H9 (cell line): ENCODE measurements around the gene DAND5. TPM values are rescaled to one million over a fixed set of nuclear protein-coding genes. Genes with fewer than 3 reads are reported as not detected.

ENCODE experiments used
- DNase-seq: peaks from one replicate; pipeline ENCODE4 v3.0.0-alpha.2; 2017
- H2AFZ ChIP-seq: one replicate; pipeline ENCODE4 v1.6.1; 2013; ENCODE audit warnings: mild to moderate bottlenecking, low read length, control low read depth, moderate library complexity
- H2AK5ac ChIP-seq: 2 replicates; pipeline ENCODE4 v1.6.1; 2013; ENCODE audit warnings: low read length, control low read depth, mixed read lengths; ENCODE audit not compliant: insufficient read length
- H2BK120ac ChIP-seq: one replicate; pipeline ENCODE4 v1.6.1; 2013; ENCODE audit warnings: low read depth, mild to moderate bottlenecking, low read length, control low read depth, inconsistent platforms; ENCODE audit not compliant: poor library complexity, severe bottlenecking
- H2BK12ac ChIP-seq: 2 replicates; pipeline ENCODE4 v1.6.1; 2013; ENCODE audit warnings: low read length, control low read depth, mixed read lengths, low read depth; ENCODE audit not compliant: insufficient read length
- H2BK15ac ChIP-seq: 2 replicates; pipeline ENCODE4 v1.6.1; 2013; ENCODE audit warnings: low read depth, low read length, control low read depth
- H2BK20ac ChIP-seq: one replicate; pipeline ENCODE4 v1.6.1; 2013; ENCODE audit warnings: low read depth, mild to moderate bottlenecking, low read length, control low read depth, inconsistent platforms; ENCODE audit not compliant: poor library complexity, severe bottlenecking
- H2BK5ac ChIP-seq: 2 replicates; pipeline ENCODE4 v1.6.1; 2013; ENCODE audit warnings: low read length, control low read depth, mixed read lengths; ENCODE audit not compliant: insufficient read length
- H3K14ac ChIP-seq: 2 replicates; pipeline ENCODE4 v1.6.1; 2013; ENCODE audit warnings: low read length, control low read depth; ENCODE audit not compliant: insufficient read depth
- H3K18ac ChIP-seq: 2 replicates; pipeline ENCODE4 v1.6.1; 2013; ENCODE audit warnings: low read depth, mild to moderate bottlenecking, mixed read lengths, low read length, control low read depth; ENCODE audit not compliant: insufficient read length
- H3K23ac ChIP-seq: 2 replicates; pipeline ENCODE4 v1.6.1; 2013; ENCODE audit warnings: low read length, control low read depth, mixed read lengths, low read depth; ENCODE audit not compliant: insufficient read length
- H3K23me2 ChIP-seq: 2 replicates; pipeline ENCODE4 v1.6.1; 2013; ENCODE audit warnings: low read depth, mild to moderate bottlenecking, mixed read lengths, low read length, control low read depth; ENCODE audit not compliant: insufficient read length, poor library complexity, severe bottlenecking
- H3K27ac ChIP-seq: 2 replicates; pipeline ENCODE4 v1.5.1; 2013; ENCODE audit warnings: low read length, control low read depth, mixed read lengths, low read depth; ENCODE audit not compliant: insufficient read length
- H3K27me3 ChIP-seq: 2 replicates; pipeline ENCODE4 v1.6.1; 2013; ENCODE audit warnings: low read length, control low read depth, inconsistent platforms; ENCODE audit not compliant: insufficient read depth
- H3K4ac ChIP-seq: 2 replicates; pipeline ENCODE4 v1.6.1; 2013; ENCODE audit warnings: low read depth, mild to moderate bottlenecking, control low read depth, inconsistent platforms, low read length, moderate library complexity
- H3K4me1 ChIP-seq: 2 replicates; pipeline ENCODE4 v1.6.1; 2013; ENCODE audit warnings: low read length, control low read depth, inconsistent platforms; ENCODE audit not compliant: insufficient read depth
- H3K4me2 ChIP-seq: 2 replicates; pipeline ENCODE4 v1.6.1; 2013; ENCODE audit warnings: low read length, control low read depth, mixed read lengths; ENCODE audit not compliant: insufficient read length, insufficient read depth
- H3K56ac ChIP-seq: 2 replicates; pipeline ENCODE4 v1.6.1; 2013; ENCODE audit warnings: low read depth, mild to moderate bottlenecking, mixed read lengths, low read length, control low read depth; ENCODE audit not compliant: insufficient read length
- H3K79me1 ChIP-seq: 2 replicates; pipeline ENCODE4 v1.6.1; 2013; ENCODE audit warnings: low read depth, mild to moderate bottlenecking, moderate library complexity, low read length, control low read depth, inconsistent platforms; ENCODE audit not compliant: insufficient read depth, poor library complexity, severe bottlenecking
- H3K79me2 ChIP-seq: 2 replicates; pipeline ENCODE4 v1.6.1; 2013; ENCODE audit warnings: low read length, control low read depth, inconsistent platforms; ENCODE audit not compliant: insufficient read depth
- H3K9ac ChIP-seq: 2 replicates; pipeline ENCODE4 v1.6.1; 2013; ENCODE audit warnings: low read length, control low read depth, mixed read lengths; ENCODE audit not compliant: insufficient read length; ENCODE audit errors: extremely low read depth
- H3K9me3 ChIP-seq: one replicate; pipeline ENCODE4 v1.6.1; 2013; ENCODE audit warnings: low read depth, low read length, inconsistent platforms; ENCODE audit not compliant: control insufficient read depth
- H3T11ph ChIP-seq: one replicate; pipeline ENCODE4 v1.6.1; 2013; ENCODE audit warnings: mild to moderate bottlenecking, low read length, control low read depth, inconsistent platforms
- H4K20me1 ChIP-seq: one replicate; pipeline ENCODE4 v1.6.1; 2013; ENCODE audit not compliant: control insufficient read depth, insufficient read length, insufficient read depth
- H4K5ac ChIP-seq: 2 replicates; pipeline ENCODE4 v1.6.1; 2013; ENCODE audit warnings: low read depth, mild to moderate bottlenecking, mixed read lengths, low read length, control low read depth; ENCODE audit not compliant: insufficient read length
- H4K8ac ChIP-seq: replicated peaks from 2 replicates; pipeline ENCODE4 v1.6.1; 2013; ENCODE audit warnings: low read length, control low read depth, mixed read lengths, low read depth; ENCODE audit not compliant: insufficient read length
- H4K91ac ChIP-seq: 2 replicates; pipeline ENCODE4 v1.6.1; 2013; ENCODE audit warnings: low read depth, mild to moderate bottlenecking, moderate library complexity, mixed read lengths, low read length, control low read depth; ENCODE audit not compliant: insufficient read length
- H3K27ac Mint-ChIP-seq, 3 experiments: 2 replicates in 2 of 3; 3 replicates in 1 of 3; pipeline ENCODE4 v1.8.0; 2020 to 2021; ENCODE audit warnings: mixed read lengths in 3 of 3, mild to moderate bottlenecking in 1 of 3, moderate library complexity in 1 of 3
- H3K27me3 Mint-ChIP-seq: 2 replicates; pipeline ENCODE4 v1.8.0; 2021; ENCODE audit warnings: low read depth, mild to moderate bottlenecking, moderate library complexity, mixed read lengths
- H3K36me3 Mint-ChIP-seq, 3 experiments: 2 replicates in 2 of 3; 3 replicates in 1 of 3; pipeline ENCODE4 v1.8.0; 2020 to 2021; ENCODE audit warnings: low read depth in 3 of 3, mixed read lengths in 3 of 3; ENCODE audit not compliant: insufficient read depth in 1 of 3
- H3K4me1 Mint-ChIP-seq, 2 experiments: 2 replicates each; pipeline ENCODE4 v1.8.0; 2020; ENCODE audit warnings: mixed read lengths in 2 of 2
- H3K4me3 Mint-ChIP-seq, 2 experiments: 2 replicates in 1 of 2; 3 replicates in 1 of 2; pipeline ENCODE4 v1.8.0; 2020 to 2021; ENCODE audit warnings: mild to moderate bottlenecking in 2 of 2, mixed read lengths in 2 of 2, moderate library complexity in 1 of 2
- H3K9me3 Mint-ChIP-seq, 2 experiments: 2 replicates in 1 of 2; 3 replicates in 1 of 2; pipeline ENCODE4 v1.8.0; 2020; ENCODE audit warnings: mild to moderate bottlenecking in 2 of 2, mixed read lengths in 2 of 2, moderate library complexity in 1 of 2
- CTCF ChIP-seq: fragments of 200-600 bp; sonication (generic); conservative IDR thresholded peaks from 3 replicates; pipeline ENCODE4 v1.8.0; 2021; ENCODE audit warnings: antibody characterized with exemption, mild to moderate bottlenecking
- WGBS: extraction: QIAGEN DNeasy Blood & Tissue Kit; methylation state at CpG from one replicate; pipeline ENCODE4 v1.1.7; 2013; ENCODE audit warnings: missing lambda C conversion rate, low lambda C conversion rate, mixed read lengths; ENCODE audit not compliant: insufficient read length; ENCODE audit errors: extremely low coverage; 5-methylcytosine and 5-hydroxymethylcytosine counted together
- total RNA-seq: library from RNA; stranded (reverse); gene quantifications from 2 replicates; pipeline ENCODE4 v1.2.1, GENCODE V29; 2021

DAND5 gene
- total RNA-seq, 1 experiment from 2014 or later, result 0.11 TPM

GRCh38 chr19:12991296-12991695 is 21.9 kb downstream of the DAND5 start:
- Mint-ChIP-seq H3K4me1 (peaks cover 5 to 11% of the 10 kb centered on the region in 2 experiments), H3K36me3 (peaks cover 0 to 2% (median 0%) of the 10 kb centered on the region in 3 experiments; a peak in 1 of 7 replicates), H3K4me3 (no peak overlapping the region), H3K27me3 (peaks cover 57% of the 10 kb centered on the region), H3K27ac (no peak overlapping the region), H3K9me3 (peaks cover 2 to 9% of the 10 kb centered on the region in 2 experiments; a peak in 3 of 5 replicates)
- no peak overlapping the region for H3K4me2 ChIP-seq
- no peak overlapping the region for H2AFZ ChIP-seq
- no peak overlapping the region for H2BK120ac ChIP-seq
- H3K79me2 ChIP-seq, result no peaks in the 10 kb centered on the region
- no peak overlapping the region for H4K5ac ChIP-seq
- no peak overlapping the region for H3T11ph ChIP-seq
- H3K56ac ChIP-seq, result no peak overlapping the region
- no peaks in the 10 kb centered on the region for H3K4me1 ChIP-seq
- H2BK12ac ChIP-seq, result no peak overlapping the region
- no peak overlapping the region for H2BK5ac ChIP-seq
- no peak overlapping the region for H3K23ac ChIP-seq
- TF ChIP-seq CTCF, result no peak
- no peak for DNase-seq
- no peaks in the 10 kb centered on the region for H3K9me3 ChIP-seq
- peaks cover 4% of the 10 kb centered on the region for H3K23me2 ChIP-seq
- H4K20me1 ChIP-seq, result peaks cover 5% of the 10 kb centered on the region
- H3K27me3 ChIP-seq, result peaks cover 34% of the 10 kb centered on the region
- no peak overlapping the region for H2AK5ac ChIP-seq
- no peak overlapping the region for H3K4ac ChIP-seq
- no CpG with 5 or more reads among the region's 5 CpGs for WGBS
- H3K14ac ChIP-seq, result no peak overlapping the region
- no peaks in the 10 kb centered on the region for H3K79me1 ChIP-seq
- no peak overlapping the region for H3K18ac ChIP-seq
- H2BK15ac ChIP-seq, result no peak overlapping the region
- no peak overlapping the region for H4K8ac ChIP-seq
- H3K9ac ChIP-seq, result no peak overlapping the region
- no peak overlapping the region for H3K27ac ChIP-seq
- no peak overlapping the region for H4K91ac ChIP-seq
- H2BK20ac ChIP-seq, result no peak overlapping the region
